Kidney (tissue), 14 donors: ENCODE data around the gene AK9. TPM values are rescaled to one million over a fixed set of nuclear protein-coding genes. Genes with fewer than 3 reads are reported as not detected.

Source experiments
- DNase-seq, 5 donors: peaks; one replicate each; pipeline ENCODE4 v3.0.0-alpha.2; 2013 to 2020
- FAIRE-seq: peaks from 2 replicates; lab custom pipeline; 2012; peaks lifted over from hg19 to GRCh38; lab: Jason Lieb, UNC
- H3K27ac ChIP-seq, 2 donors: one replicate each; pipeline ENCODE4 v1.7.0; 2013; ENCODE audit warnings: low read depth in 2 of 2, low read length in 2 of 2, inconsistent platforms in 1 of 2
- H3K27me3 ChIP-seq: one replicate; pipeline ENCODE4 v1.7.1; 2013; ENCODE audit warnings: low read length, inconsistent platforms; ENCODE audit not compliant: control insufficient read depth, insufficient read depth
- H3K36me3 ChIP-seq, 3 donors: one replicate each; pipeline versions ENCODE4 v1.7.0 to v1.7.1; 2013; ENCODE audit warnings: low read length in 3 of 3, control low read depth in 1 of 3, inconsistent platforms in 1 of 3; ENCODE audit not compliant: insufficient read depth in 3 of 3, control insufficient read depth in 2 of 3
- H3K4me1 ChIP-seq, 3 donors: one replicate each; pipeline versions ENCODE4 v1.7.0 to v1.7.1; 2013; ENCODE audit warnings: low read length in 3 of 3, inconsistent platforms in 1 of 3, low read depth in 1 of 3; ENCODE audit not compliant: control insufficient read depth in 2 of 3, insufficient read depth in 2 of 3
- H3K4me3 ChIP-seq, 3 donors: one replicate each; pipeline versions ENCODE4 v1.7.0 to v1.8.1; 2013; ENCODE audit warnings: low read length in 3 of 3, control low read depth in 1 of 3, inconsistent platforms in 1 of 3
- H3K9ac ChIP-seq, 3 donors: one replicate each; pipeline versions ENCODE4 v1.7.0 to v1.7.1; 2013; ENCODE audit warnings: low read length in 3 of 3, control low read depth in 1 of 3, inconsistent platforms in 1 of 3
- H3K9me3 ChIP-seq, 3 donors: one replicate each; pipeline versions ENCODE4 v1.7.0 to v1.7.1; 2013; ENCODE audit warnings: low read length in 3 of 3, control low read depth in 1 of 3, inconsistent platforms in 1 of 3; ENCODE audit not compliant: control insufficient read depth in 2 of 3, insufficient read depth in 1 of 3
- intact Hi-C: fragments of 100-400 bp; cut with DNase I; formaldehyde crosslinking; loops from one replicate; pipeline ENCODE4 v1.11.1; 2022
- polyA plus RNA-seq: library from polyadenylated mRNA; stranded (reverse); fragments of 350-450 nt; fragmentation: Illumina TruSeq; extraction: RNeasy Lipid Tissue Mini Kit (QIAGEN cat#74804); gene quantifications from one replicate; pipeline ENCODE4 v1.2.3, GENCODE V29; 2014; ENCODE audit warnings: low read depth, low replicate concordance; ENCODE audit not compliant: insufficient read depth
- total RNA-seq: library from RNA; stranded (reverse); fragmentation: NEBNext Ultra II Directional; extraction: Animal tissue kit (Norgen Biotek cat#: 25700); gene quantifications from one replicate; pipeline ENCODE4 v1.2.1, GENCODE V29; 2021
- TF ChIP-seq, protein P1 (sequence below): IDR thresholded peaks from 3 replicates; pipeline ENCODE4 v1.5.1; 2012; ENCODE audit warnings: mild to moderate bottlenecking, moderate library complexity, borderline replicate concordance; ENCODE audit not compliant: insufficient read depth; ENCODE audit errors: extremely low read depth
- donor health status: control.
- donor health status: control.
- donor health status: control.
- donor health status: control.
- donor health status: control.
- donor health status: DM: yes; HTN: yes; CAD: no.
- donor health status: Normal renal cell carcinoma (clear cell type).

The AK9 gene
- total and polyA plus RNA-seq, 2 donors from 2014 or later = 4.6 to 10.9 TPM

GRCh38 chr6:109443425-109443950, 247.5 kb downstream of the AK9 start:
- no peak overlapping the region for H3K4me3 ChIP-seq
- no peak for FAIRE-seq
- H3K36me3 ChIP-seq = peaks cover 0 to 9% (median 8%) of the 10 kb centered on the region in 3 donors
- H3K4me1 ChIP-seq = peaks cover 0 to 12% (median 7%) of the 10 kb centered on the region in 3 donors
- H3K27ac ChIP-seq = no peak overlapping the region
- TF ChIP-seq, protein P1, sequence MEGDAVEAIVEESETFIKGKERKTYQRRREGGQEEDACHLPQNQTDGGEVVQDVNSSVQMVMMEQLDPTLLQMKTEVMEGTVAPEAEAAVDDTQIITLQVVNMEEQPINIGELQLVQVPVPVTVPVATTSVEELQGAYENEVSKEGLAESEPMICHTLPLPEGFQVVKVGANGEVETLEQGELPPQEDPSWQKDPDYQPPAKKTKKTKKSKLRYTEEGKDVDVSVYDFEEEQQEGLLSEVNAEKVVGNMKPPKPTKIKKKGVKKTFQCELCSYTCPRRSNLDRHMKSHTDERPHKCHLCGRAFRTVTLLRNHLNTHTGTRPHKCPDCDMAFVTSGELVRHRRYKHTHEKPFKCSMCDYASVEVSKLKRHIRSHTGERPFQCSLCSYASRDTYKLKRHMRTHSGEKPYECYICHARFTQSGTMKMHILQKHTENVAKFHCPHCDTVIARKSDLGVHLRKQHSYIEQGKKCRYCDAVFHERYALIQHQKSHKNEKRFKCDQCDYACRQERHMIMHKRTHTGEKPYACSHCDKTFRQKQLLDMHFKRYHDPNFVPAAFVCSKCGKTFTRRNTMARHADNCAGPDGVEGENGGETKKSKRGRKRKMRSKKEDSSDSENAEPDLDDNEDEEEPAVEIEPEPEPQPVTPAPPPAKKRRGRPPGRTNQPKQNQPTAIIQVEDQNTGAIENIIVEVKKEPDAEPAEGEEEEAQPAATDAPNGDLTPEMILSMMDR = no peak
- H3K27me3 ChIP-seq = no peaks in the 10 kb centered on the region
- H3K9ac ChIP-seq = no peak overlapping the region
- intact Hi-C loops = no loop called here
- no peaks in the 10 kb centered on the region for H3K9me3 ChIP-seq
- DNase-seq = no peak

Other genes starting within 250 kb of the AK9 start
- gene MICAL1, start 235.4 kb downstream of the AK9 start, total RNA-seq = 38.7 TPM
- 13.7 TPM for gene MICAL1, start 235.4 kb downstream of the AK9 start, polyA plus RNA-seq
- gene ZBTB24, start 208.0 kb downstream of the AK9 start, total RNA-seq = 12.0 TPM
- 3.1 TPM for gene ZBTB24, start 208.0 kb downstream of the AK9 start, polyA plus RNA-seq
- gene FIG4, start 94 bp upstream of the AK9 start, total RNA-seq = 17.8 TPM
- gene FIG4, start 94 bp upstream of the AK9 start, polyA plus RNA-seq = 13.1 TPM